IPS-15b (cell line): Measurements from ENCODE around the gene SHANK1.

Experiments used
- H3K27me3 ChIP-seq: one replicate; pipeline ENCODE4 v1.6.1; 2013; ENCODE audit warnings: low read length; ENCODE audit not compliant: control insufficient read depth, insufficient read depth
- H3K36me3 ChIP-seq: one replicate; pipeline ENCODE4 v1.6.1; 2013; ENCODE audit warnings: low read length; ENCODE audit not compliant: control insufficient read depth, insufficient read depth
- H3K4me1 ChIP-seq: one replicate; pipeline ENCODE4 v1.6.1; 2013; ENCODE audit warnings: mild to moderate bottlenecking, low read length; ENCODE audit not compliant: control insufficient read depth, insufficient read depth
- H3K4me3 ChIP-seq: one replicate; pipeline ENCODE4 v1.5.1; 2013; ENCODE audit warnings: low read depth, low read length
- H3K9ac ChIP-seq: one replicate; pipeline ENCODE4 v1.6.1; 2013; ENCODE audit warnings: low read depth, mild to moderate bottlenecking, low read length
- H3K9me3 ChIP-seq: one replicate; pipeline ENCODE4 v1.6.1; 2013; ENCODE audit warnings: mild to moderate bottlenecking, low read length; ENCODE audit not compliant: control insufficient read depth, insufficient read depth

SHANK1 gene

DNA sequence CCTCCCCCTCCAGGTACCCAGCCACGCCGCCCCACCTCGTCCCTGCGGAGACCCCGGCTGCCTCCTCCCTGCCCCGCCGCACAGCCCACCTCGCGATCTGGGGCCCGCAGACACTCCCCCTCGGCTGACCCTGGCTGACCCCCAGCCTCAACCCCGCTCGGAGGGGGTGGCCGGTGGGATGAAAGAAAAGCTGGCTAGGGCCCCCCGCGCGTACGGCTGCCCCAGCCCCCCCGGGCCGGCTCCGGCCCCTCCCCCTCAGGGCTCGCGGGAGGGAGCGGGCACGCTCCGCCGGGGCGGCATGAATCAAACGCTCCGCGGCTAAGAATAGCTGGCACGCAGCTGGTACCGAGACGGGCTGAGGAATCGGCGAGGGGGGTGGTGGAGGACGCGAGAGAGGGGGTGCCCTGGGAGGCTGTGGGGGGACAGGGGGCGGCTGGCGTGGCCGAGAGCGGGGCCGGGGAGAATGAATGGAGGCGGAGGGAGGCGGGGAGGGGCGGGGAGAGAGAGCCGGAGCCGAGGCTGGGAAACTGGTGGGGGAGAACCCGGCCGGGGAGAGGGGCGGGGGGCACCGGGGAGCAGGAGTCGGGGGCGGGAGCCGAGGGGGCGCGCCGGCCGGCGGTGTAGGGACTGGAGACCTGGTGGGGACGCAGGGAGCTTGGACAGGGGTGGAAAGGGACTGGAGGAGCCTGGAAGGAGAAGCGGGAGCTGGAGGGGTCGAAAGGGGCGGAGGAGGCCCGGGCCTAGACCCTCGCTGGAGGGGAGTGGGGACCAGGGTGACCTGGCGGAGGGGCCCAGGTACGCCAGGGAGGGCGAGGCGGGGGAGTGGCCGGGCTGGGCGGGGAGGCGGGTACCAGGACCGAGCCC is 1.1 kb downstream of the SHANK1 start:
- no peaks in the 10 kb centered on the region for H3K36me3 ChIP-seq
- H3K27me3 ChIP-seq, result peaks cover 62% of the 10 kb centered on the region
- H3K4me1 ChIP-seq, result peaks cover 5% of the 10 kb centered on the region
- no peak overlapping the region for H3K9ac ChIP-seq
- no peaks in the 10 kb centered on the region for H3K9me3 ChIP-seq
- peak overlapping the region; percentile 50 for H3K4me3 ChIP-seq

GRCh38 chr19:50717891-50718254 is 1.7 kb downstream of the SHANK1 start:
- Histone ChIP-seq H3K36me3 (no peaks in the 10 kb centered on the region), H3K9me3 (no peaks in the 10 kb centered on the region), H3K9ac (no peak overlapping the region), H3K4me3 (peak overlapping the region; percentile 26), H3K4me1 (peaks cover 4% of the 10 kb centered on the region), H3K27me3 (peaks cover 56% of the 10 kb centered on the region)

DNA sequence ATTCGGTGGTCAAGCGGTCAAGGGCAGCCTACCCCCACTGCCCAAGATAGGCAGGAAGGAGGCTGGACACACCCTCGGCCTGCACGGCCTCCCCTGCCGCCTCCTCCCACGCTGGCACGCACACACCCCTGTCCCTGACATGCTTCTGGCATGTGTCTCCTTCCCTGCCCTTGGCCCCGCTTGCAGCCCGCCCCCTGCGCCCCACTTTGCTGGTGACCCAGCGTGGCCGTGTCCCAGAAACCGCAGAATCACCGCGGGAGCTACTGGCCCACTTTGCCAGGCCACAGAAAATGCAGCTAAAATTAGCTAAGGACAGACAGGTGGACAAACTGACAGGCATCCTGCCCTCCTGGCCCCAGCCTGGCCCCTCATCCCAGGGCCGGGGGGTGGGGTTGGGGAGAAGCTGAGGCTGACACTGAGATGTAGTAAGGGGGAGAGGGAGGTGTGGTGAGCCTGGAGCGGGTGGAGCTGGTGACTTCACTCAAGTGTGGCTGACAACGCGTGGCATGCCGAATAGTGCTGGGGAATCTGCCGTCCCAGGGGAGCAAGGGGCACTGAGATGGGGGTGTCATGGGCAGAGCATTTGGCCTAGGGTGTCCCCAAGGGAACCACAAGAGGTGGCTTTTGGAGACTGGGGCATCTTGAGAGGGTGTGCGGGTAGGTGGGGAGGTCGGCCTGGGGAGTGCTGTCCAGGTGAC is 2.4 kb downstream of the SHANK1 start:
- Histone ChIP-seq H3K4me1 (peaks cover 4% of the 10 kb centered on the region), H3K27me3 (peaks cover 49% of the 10 kb centered on the region), H3K9me3 (no peaks in the 10 kb centered on the region), H3K4me3 (peak overlapping the region; percentile 26), H3K9ac (no peak overlapping the region), H3K36me3 (no peaks in the 10 kb centered on the region)

- Histone ChIP-seq H3K36me3 (no peaks in the 10 kb centered on the region), H3K4me1 (peaks cover 4% of the 10 kb centered on the region), H3K4me3 (no peak overlapping the region), H3K9ac (no peak overlapping the region), H3K9me3 (no peaks in the 10 kb centered on the region), H3K27me3 (peaks cover 42% of the 10 kb centered on the region)
Observed at GRCh38 chr19:50716178-50717025, 3.2 kb downstream of the SHANK1 start.

- H3K9me3 ChIP-seq, result no peaks in the 10 kb centered on the region
- H3K36me3 ChIP-seq, result no peaks in the 10 kb centered on the region
- peaks cover 36% of the 10 kb centered on the region for H3K27me3 ChIP-seq
Observed at GRCh38 chr19:50713556-50714236, 5.9 kb downstream of the SHANK1 start.

DNA sequence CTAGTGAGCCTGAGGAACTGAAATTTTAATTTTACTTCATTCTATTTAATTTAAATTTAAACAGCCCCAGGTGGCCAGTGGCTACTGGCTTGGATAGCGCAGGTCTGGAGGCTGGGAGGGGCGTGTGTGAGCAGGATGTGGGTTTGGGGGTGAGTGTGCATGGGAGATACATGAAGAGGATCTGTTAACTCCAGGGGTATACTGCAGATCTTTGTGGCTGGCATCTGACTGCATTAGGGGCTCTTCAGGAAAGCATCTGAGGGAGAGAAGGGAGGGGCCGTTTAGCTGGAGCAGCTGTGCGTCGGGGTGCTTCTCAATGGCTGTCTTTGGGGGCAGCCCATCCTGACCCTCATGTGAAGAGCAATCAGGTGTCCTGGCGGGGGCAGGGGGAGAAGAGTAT is 6.8 kb downstream of the SHANK1 start:
- Histone ChIP-seq H3K4me3 (no peak overlapping the region), H3K9me3 (no peaks in the 10 kb centered on the region), H3K36me3 (no peaks in the 10 kb centered on the region), H3K9ac (no peak overlapping the region), H3K4me1 (no peaks in the 10 kb centered on the region), H3K27me3 (peaks cover 35% of the 10 kb centered on the region)

More at GRCh38 chr19:50713556-50714236, 5.9 kb downstream of the SHANK1 start:
- no peaks in the 10 kb centered on the region for H3K4me1 ChIP-seq
- no peak overlapping the region for H3K9ac ChIP-seq
- H3K4me3 ChIP-seq, result no peak overlapping the region

- no peaks in the 10 kb centered on the region for H3K36me3 ChIP-seq
- H3K4me3 ChIP-seq, result no peak overlapping the region
- no peaks in the 10 kb centered on the region for H3K9me3 ChIP-seq
- peaks cover 27% of the 10 kb centered on the region for H3K27me3 ChIP-seq
- no peaks in the 10 kb centered on the region for H3K4me1 ChIP-seq
- H3K9ac ChIP-seq, result no peak overlapping the region
Observed at GRCh38 chr19:50711805-50712204, 7.8 kb downstream of the SHANK1 start.

DNA sequence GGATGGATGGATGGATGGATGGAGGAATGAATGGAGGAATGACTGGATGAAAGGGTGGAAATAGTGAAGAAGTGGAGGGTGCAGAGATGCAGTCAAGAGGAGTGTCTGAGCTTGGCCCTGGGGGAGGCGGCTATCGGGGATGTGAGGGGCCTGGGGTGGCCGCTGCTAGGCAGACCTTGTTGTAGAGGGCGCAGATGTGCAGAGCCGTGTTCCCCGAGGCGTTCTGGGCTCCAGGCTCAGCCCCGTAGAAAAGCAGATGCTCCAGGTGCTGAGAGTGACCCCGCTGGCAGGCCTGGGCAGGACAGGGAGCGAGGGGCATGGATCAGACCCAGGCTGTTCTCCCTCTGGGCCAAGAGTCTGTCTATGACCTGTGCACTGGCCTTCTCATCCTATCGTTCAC is 8.4 kb downstream of the SHANK1 start:
- H3K9ac ChIP-seq, result no peak overlapping the region
- H3K4me3 ChIP-seq, result no peak overlapping the region
- H3K36me3 ChIP-seq, result no peaks in the 10 kb centered on the region
- peaks cover 25% of the 10 kb centered on the region for H3K27me3 ChIP-seq
- H3K4me1 ChIP-seq, result no peaks in the 10 kb centered on the region
- H3K9me3 ChIP-seq, result no peaks in the 10 kb centered on the region

GRCh38 chr19:50710612-50711011 is 9.0 kb downstream of the SHANK1 start:
- Histone ChIP-seq H3K9ac (no peak overlapping the region), H3K4me1 (no peaks in the 10 kb centered on the region), H3K4me3 (no peak overlapping the region), H3K27me3 (peaks cover 21% of the 10 kb centered on the region), H3K36me3 (no peaks in the 10 kb centered on the region), H3K9me3 (no peaks in the 10 kb centered on the region)

GRCh38 chr19:50710094-50710493 is 9.5 kb downstream of the SHANK1 start:
- peaks cover 17% of the 10 kb centered on the region for H3K27me3 ChIP-seq
- H3K9me3 ChIP-seq, result no peaks in the 10 kb centered on the region
- H3K4me1 ChIP-seq, result no peaks in the 10 kb centered on the region
- no peak overlapping the region for H3K9ac ChIP-seq
- H3K36me3 ChIP-seq, result no peaks in the 10 kb centered on the region
- H3K4me3 ChIP-seq, result no peak overlapping the region

- Histone ChIP-seq H3K36me3 (no peaks in the 10 kb centered on the region), H3K9ac (no peak overlapping the region), H3K4me1 (no peaks in the 10 kb centered on the region), H3K9me3 (no peaks in the 10 kb centered on the region), H3K27me3 (peaks cover 16% of the 10 kb centered on the region), H3K4me3 (no peak overlapping the region)
Observed at GRCh38 chr19:50708179-50708879, 11.3 kb downstream of the SHANK1 start.
